HepG2 (cell line): ENCODE measurements around the gene MAN2C1. TPM values are rescaled to one million over a fixed set of nuclear protein-coding genes. Genes with fewer than 3 reads are reported as not detected.

ENCODE experiments used
- ATAC-seq: fragments of 200-7000 bp; cut with Tn5 transposase; 3 replicates; pipeline ENCODE4 v1.9.1; 2020; ENCODE audit warnings: mild to moderate bottlenecking, moderate library complexity
- BruUV-seq: library from RNA; stranded (reverse); fragments of 400-500 nt; replicated peaks from 2 replicates; lab custom pipeline; 2021; lab: Mats Ljungman, UMichigan
- CTCF ChIA-PET: fragments of 300-600 bp; formaldehyde crosslinking; extraction: SDS; loops from one replicate; lab custom pipeline; 2021; ENCODE audit warnings: low total read pairs, inconsistent platforms, low intra/inter-chr PET ratio; lab: Yijun Ruan, JAX
- POLR2A ChIA-PET: fragments of 350-600 bp; sonication (Branson Sonifier 250); formaldehyde crosslinking; loops from one replicate; lab custom pipeline; 2020; ENCODE audit warnings: antibody characterized with exemption, inconsistent platforms; lab: Yijun Ruan, JAX
- DNase-seq: peaks from one replicate; pipeline ENCODE4 v3.0.0-alpha.2; 2015; ENCODE audit warnings: low spot score
- FAIRE-seq: peaks from 3 replicates; lab custom pipeline; 2011; peaks lifted over from hg19 to GRCh38; lab: Jason Lieb, UNC
- H2AFZ ChIP-seq: one replicate; pipeline ENCODE4 v1.6.1; 2011; ENCODE audit warnings: low read length, inconsistent platforms
- H3K27ac ChIP-seq: fragments of 300-600 bp; 3 replicates; pipeline ENCODE4 v1.8.0; 2011; ENCODE audit warnings: mixed run types, mild to moderate bottlenecking, mixed read lengths, low read length, inconsistent platforms; ENCODE audit not compliant: insufficient read depth; ENCODE audit errors: extremely low read length
- H3K27me3 ChIP-seq, 2 experiments: fragments of 200-600 bp in 1 of 2; 2 replicates in 1 of 2; 3 replicates in 1 of 2; pipeline versions ENCODE4 v1.6.0 to v1.8.0; 2011; ENCODE audit warnings: low read length in 2 of 2, mild to moderate bottlenecking in 2 of 2, moderate library complexity in 2 of 2, inconsistent platforms in 1 of 2; ENCODE audit not compliant: insufficient read depth in 2 of 2, control insufficient read depth in 1 of 2
- H3K36me3 ChIP-seq, 2 experiments: fragments of 200-600 bp in 1 of 2; replicated peaks in 1 of 2; 2 replicates in 1 of 2; 3 replicates in 1 of 2; pipeline versions ENCODE4 v1.5.1 to v1.8.0; 2011; ENCODE audit warnings: low read length in 2 of 2, inconsistent platforms in 1 of 2; ENCODE audit not compliant: insufficient read depth in 2 of 2, control insufficient read depth in 1 of 2
- H3K4me1 ChIP-seq: 2 replicates; pipeline ENCODE4 v1.5.1; 2012; ENCODE audit warnings: low read length, inconsistent platforms; ENCODE audit not compliant: insufficient read depth
- H3K4me2 ChIP-seq: 2 replicates; pipeline ENCODE4 v1.6.0; 2011; ENCODE audit warnings: low read depth, low read length, inconsistent platforms
- H3K4me3 ChIP-seq, 3 experiments: fragments of 200-600 bp in 1 of 3; sonication (generic), shearing (Covaris generic) in 1 of 3; replicated peaks in 1 of 3; 2 replicates each; pipeline ENCODE4 v1.5.1; 2011 to 2016; ENCODE audit warnings: low read length in 3 of 3, inconsistent platforms in 2 of 3, low read depth in 2 of 3, mild to moderate bottlenecking in 2 of 3, control low read depth in 1 of 3, mixed read lengths in 1 of 3; ENCODE audit not compliant: insufficient read depth in 1 of 3
- H3K79me2 ChIP-seq: one replicate; pipeline ENCODE4 v1.6.1; 2011; ENCODE audit warnings: low read length, inconsistent platforms; ENCODE audit not compliant: insufficient read depth
- H3K9ac ChIP-seq: 2 replicates; pipeline ENCODE4 v1.6.0; 2011; ENCODE audit warnings: mild to moderate bottlenecking, low read depth, low read length, inconsistent platforms; ENCODE audit not compliant: insufficient read depth
- H3K9me3 ChIP-seq: 2 replicates; pipeline ENCODE4 v1.5.1; 2012; ENCODE audit warnings: mild to moderate bottlenecking, low read length
- H4K20me1 ChIP-seq: 2 replicates; pipeline ENCODE4 v1.6.0; 2011; ENCODE audit warnings: inconsistent platforms, mild to moderate bottlenecking, low read length, moderate library complexity; ENCODE audit not compliant: insufficient read depth
- CTCF ChIP-seq: sonication (generic); formaldehyde crosslinking; IDR thresholded peaks from 2 replicates; pipeline ENCODE4 v1.5.0; 2020; ENCODE audit warnings: mild to moderate bottlenecking, missing genetic modification reagents, moderate library complexity
- FOSL1 ChIP-seq: sonication (generic); formaldehyde crosslinking; IDR thresholded peaks from 2 replicates; pipeline ENCODE4 v1.9.0; 2021; ENCODE audit warnings: missing genetic modification reagents, borderline replicate concordance
- FOSL2 ChIP-seq: sonication (generic); formaldehyde crosslinking; IDR thresholded peaks from 2 replicates; pipeline ENCODE4 v1.4.0; 2020; ENCODE audit warnings: missing genetic modification reagents
- GABPA ChIP-seq, 2 experiments: IDR thresholded peaks; 2 replicates each; pipeline ENCODE4 v1.6.1; 2011 to 2016; ENCODE audit warnings: low read depth in 2 of 2, low read length in 1 of 2, missing biosample characterization in 1 of 2, missing genetic modification characterization in 1 of 2
- HMGXB3 ChIP-seq: sonication (generic); formaldehyde crosslinking; IDR thresholded peaks from 2 replicates; pipeline ENCODE4 v1.4.0; 2020; ENCODE audit warnings: missing genetic modification reagents, borderline replicate concordance
- HOXA5 ChIP-seq: sonication (generic); formaldehyde crosslinking; IDR thresholded peaks from 2 replicates; pipeline ENCODE4 v1.4.0; 2020; ENCODE audit warnings: missing genetic modification reagents
- MAZ ChIP-seq, 2 experiments: sonication (generic) in 1 of 2; formaldehyde crosslinking in 1 of 2; IDR thresholded peaks; 2 replicates each; pipeline versions ENCODE4 v1.5.0 to v1.6.1; 2012 to 2020; ENCODE audit warnings: low read depth in 2 of 2, mild to moderate bottlenecking in 2 of 2, borderline replicate concordance in 1 of 2, improper control_type of control experiment in 1 of 2, low read length in 1 of 2, missing genetic modification reagents in 1 of 2, moderate library complexity in 1 of 2
- RARA ChIP-seq: IDR thresholded peaks from 2 replicates; pipeline ENCODE4 v1.6.1; 2016; ENCODE audit warnings: missing genetic modification reagents, missing compliant biosample characterization
- SIN3B ChIP-seq: fragments of 150-350 bp; IDR thresholded peaks from 2 replicates; pipeline ENCODE4 v1.6.1; 2014; ENCODE audit warnings: low read length
- ZC3H13 ChIP-seq: sonication (generic); formaldehyde crosslinking; IDR thresholded peaks from 2 replicates; pipeline ENCODE4 v1.8.1; 2023; ENCODE audit warnings: mild to moderate bottlenecking, missing genetic modification reagents, moderate library complexity
- ZNF180 ChIP-seq: sonication (generic); formaldehyde crosslinking; IDR thresholded peaks from 2 replicates; pipeline ENCODE4 v1.4.0; 2020; ENCODE audit warnings: low read depth, missing genetic modification reagents, borderline replicate concordance
- ZNF350 ChIP-seq: sonication (generic); formaldehyde crosslinking; IDR thresholded peaks from 2 replicates; pipeline ENCODE4 v1.4.0; 2020; ENCODE audit warnings: mild to moderate bottlenecking, low read depth, missing genetic modification reagents, borderline replicate concordance
- ZNF414 ChIP-seq: sonication (generic); formaldehyde crosslinking; IDR thresholded peaks from 2 replicates; pipeline ENCODE4 v1.5.0; 2020; ENCODE audit warnings: missing genetic modification reagents
- ZNF558 ChIP-seq: sonication (generic); formaldehyde crosslinking; IDR thresholded peaks from 2 replicates; pipeline ENCODE4 v1.9.0; 2022; ENCODE audit warnings: mild to moderate bottlenecking, missing genetic modification reagents, borderline replicate concordance
- ZNF567 ChIP-seq: sonication (generic); formaldehyde crosslinking; IDR thresholded peaks from 2 replicates; pipeline ENCODE4 v1.8.1; 2023; ENCODE audit warnings: mild to moderate bottlenecking, missing genetic modification reagents, borderline replicate concordance
- WGBS: methylation state at CpG from one replicate; pipeline ENCODE4 v1.1.6; 2017; ENCODE audit warnings: low lambda C conversion rate; 5-methylcytosine and 5-hydroxymethylcytosine counted together
- in situ Hi-C: cut with HindIII; loops from 2 replicates; pipeline ENCODE4 v1.10.0; 2017; ENCODE audit warnings: low pct_unique_long_range_greater_than_20kb; ENCODE audit not compliant: extremely low pct_ligation_motif_present
- intact Hi-C: fragments of 100-400 bp; cut with micrococcal nuclease; formaldehyde crosslinking; loops from one replicate; pipeline ENCODE4 v1.10.0; 2022; ENCODE audit not compliant: unreplicated experiment
- polyA plus RNA-seq, 8 experiments: library from polyadenylated mRNA; depleted of rRNA in 3 of 8; stranded (reverse) in 7 of 8; unstranded in 1 of 8; fragments of >200 nt; fragmentation: Illumina TruSeq in 4 of 8; extraction: Trizol in 4 of 8; gene quantifications; 2 replicates each; pipeline versions ENCODE4 v1.2.1 to v1.2.3, GENCODE V29; 2011 to 2016; ENCODE audit warnings: low read depth in 4 of 8, missing spikeins in 1 of 8, mixed read lengths in 1 of 8; ENCODE audit not compliant: insufficient read depth in 1 of 8
- total RNA-seq, 5 experiments: library from RNA; depleted of rRNA; stranded (reverse); fragments of >200 nt; fragmentation: Illumina TruSeq; extraction: Trizol; gene quantifications; 2 replicates each; pipeline ENCODE4 v1.2.3, GENCODE V29; 2016; ENCODE audit warnings: low read depth in 1 of 5
- TF ChIP-seq, protein P1 (sequence below): sonication (generic); formaldehyde crosslinking; IDR thresholded peaks from 2 replicates; pipeline ENCODE4 v1.5.0; 2020; ENCODE audit warnings: missing genetic modification reagents

Gene MAN2C1
- total and polyA plus RNA-seq, 2 of the 13 experiments (the other 11 are each of a cell fraction or from before 2014, with no cell fraction given): 62.6 to 71.0 TPM

DNA sequence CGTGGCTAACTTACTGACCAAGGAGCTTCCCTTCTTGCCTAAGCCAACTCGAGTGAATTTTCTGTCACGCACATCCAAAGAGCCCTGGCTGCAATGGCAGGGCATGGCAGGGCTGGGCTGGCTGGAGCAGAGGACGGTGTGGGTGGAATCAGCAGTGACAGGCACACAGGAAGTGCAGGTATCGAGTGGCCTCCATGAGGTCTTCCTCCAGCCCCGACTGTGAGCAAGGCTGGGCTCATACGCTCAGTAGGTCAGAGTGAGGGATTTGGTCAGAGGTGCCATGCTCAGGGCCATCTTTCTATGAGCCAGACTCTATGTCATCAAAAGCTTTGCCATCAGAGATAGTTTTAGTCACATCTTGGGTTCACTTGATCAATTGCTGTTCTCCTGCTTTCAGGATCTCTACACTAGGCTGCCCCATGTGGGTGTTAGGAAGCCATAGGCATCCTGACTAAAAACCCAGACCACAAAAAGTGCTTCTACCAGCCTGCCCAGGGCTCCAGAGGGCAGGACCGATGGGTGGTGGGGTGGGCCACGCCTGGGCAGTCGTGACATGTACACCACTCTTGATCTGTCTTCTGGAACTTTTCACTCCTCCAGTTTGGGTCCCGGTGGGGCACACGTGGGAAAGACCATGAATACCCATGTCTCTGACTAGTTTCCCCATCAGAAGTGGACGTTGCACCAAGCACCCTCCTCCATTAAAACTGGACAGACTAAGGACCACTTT lies 55.1 kb downstream of the MAN2C1 start:
- no peak for ATAC-seq
- Histone ChIP-seq H3K36me3 (no peaks in the 10 kb centered on the region), H3K27me3 (peaks cover 0 to 9% of the 10 kb centered on the region in 2 experiments; a peak in 2 of 5 replicates), H4K20me1 (no peaks in the 10 kb centered on the region)
- TF ChIP-seq ZC3H13 (CRISPR knock-in tag) (no peak), MAZ (IDR thresholded peaks at IDR 0.05; ENCODE audit: borderline replicate concordance, low read depth, low read length) (no peak), MAZ (CRISPR knock-in tag; IDR thresholded peaks at IDR 0.05; ENCODE audit: low read depth) (no peak), RARA (CRISPR knock-in tag) (no peak), ZNF558 (CRISPR knock-in tag) (no peak), GABPA (IDR thresholded peaks at IDR 0.05; ENCODE audit: low read depth, low read length) (no peak), GABPA (CRISPR knock-in tag; IDR thresholded peaks at IDR 0.05; ENCODE audit: low read depth) (no peak), HOXA5 (CRISPR knock-in tag) (no peak), SIN3B (no peak), CTCF (CRISPR knock-in tag) (no peak), FOSL2 (CRISPR knock-in tag) (no peak), ZNF350 (CRISPR knock-in tag) (no peak), ZNF567 (CRISPR knock-in tag) (no peak), FOSL1 (no peak), ZNF414 (no peak), ZNF180 (CRISPR knock-in tag) (no peak), HMGXB3 (CRISPR knock-in tag) (no peak)
- TF ChIP-seq, protein P1, sequence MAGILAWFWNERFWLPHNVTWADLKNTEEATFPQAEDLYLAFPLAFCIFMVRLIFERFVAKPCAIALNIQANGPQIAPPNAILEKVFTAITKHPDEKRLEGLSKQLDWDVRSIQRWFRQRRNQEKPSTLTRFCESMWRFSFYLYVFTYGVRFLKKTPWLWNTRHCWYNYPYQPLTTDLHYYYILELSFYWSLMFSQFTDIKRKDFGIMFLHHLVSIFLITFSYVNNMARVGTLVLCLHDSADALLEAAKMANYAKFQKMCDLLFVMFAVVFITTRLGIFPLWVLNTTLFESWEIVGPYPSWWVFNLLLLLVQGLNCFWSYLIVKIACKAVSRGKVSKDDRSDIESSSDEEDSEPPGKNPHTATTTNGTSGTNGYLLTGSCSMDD: no peak
- TF ChIP-seq, all 625 proteins: peak for 0
- in situ Hi-C loops: no loop called here
- no peak for FAIRE-seq
- Histone ChIP-seq H3K4me1 (peaks cover 16% of the 10 kb centered on the region), H3K27ac (no peak overlapping the region), H3K79me2 (no peaks in the 10 kb centered on the region), H2AFZ (no peak overlapping the region), H3K4me2 (no peak overlapping the region), H3K9ac (no peak overlapping the region), H3K4me3 (no peak overlapping the region), H3K9me3 (no peaks in the 10 kb centered on the region)
- ChIA-PET CTCF (no interaction called here), POLR2A (no interaction called here)
- DNase-seq: no peak
- no TSS peak for BruUV-seq
- 21% methylated on average over 8 of the region's 13 CpGs for WGBS
- intact Hi-C loops: no loop called here
